Measurements from ENCODE around the gene MCFD2. TPM values are rescaled to one million over a fixed set of nuclear protein-coding genes. Genes with fewer than 3 reads are reported as not detected.

Gene MCFD2
- total and polyA plus RNA-seq, 4 experiments from 2014 or later: 25.1 to 43.8 (median 34.2) TPM

- CTCF ChIA-PET (ENCODE audit: partially characterized antibody): interaction anchor here (1.1 to 4.5 kb wide), 4 partner anchors 12 to 850 kb away, joined by 3 to 43 read pairs (median 4); no protein-coding TSS in a partner anchor
- no peaks in the 10 kb centered on the region for H3K27me3 Mint-ChIP-seq
- peak overlapping the region; percentile 43 to 95 (median 81) for H3K27ac Mint-ChIP-seq
- Histone ChIP-seq H3K4me1 (ENCODE audit: insufficient read depth, low read length) (peaks cover 50% of the 10 kb centered on the region), H3K27me3 (ENCODE audit: insufficient read depth, low read length) (no peaks in the 10 kb centered on the region), H3K36me3 (ENCODE audit: insufficient read depth, low read length) (no peaks in the 10 kb centered on the region), H3K27ac (ENCODE audit: low read depth, low read length) (no peak overlapping the region), H3K9me3 (ENCODE audit: control insufficient read depth in 1 of 2, low read length in 2 of 2) (no peaks in the 10 kb centered on the region), H3K4me3 (ENCODE audit: low read length in 2 of 2) (no peak overlapping the region)
- POLR2A ChIA-PET (ENCODE audit: partially characterized antibody): interaction anchor here (1.5 kb wide), 1 partner anchor 11 kb away, joined by 5 read pairs; no protein-coding TSS in a partner anchor
- peak overlapping the region; percentile 2 to 95 (median 88) for H3K4me3 Mint-ChIP-seq
- no peaks in the 10 kb centered on the region for H3K9me3 Mint-ChIP-seq
- peak in 4 of 5 donors; percentile 28 to 50 (median 38) for DNase-seq
- intact Hi-C loops (cut with micrococcal nuclease): loop anchor here (2.0 to 10.0 kb wide), 3 partner anchors 355 to 987 kb away; partner anchors contain the start of genes FBXO11 and MSH2
- peaks cover 0 to 18% of the 10 kb centered on the region in 2 donors for H3K36me3 Mint-ChIP-seq
- H3K4me1 Mint-ChIP-seq: peaks cover 40 to 65% (median 55%) of the 10 kb centered on the region in 4 donors
Measured at GRCh38 chr2:46917628-46918027, 2.0 kb upstream of the MCFD2 start.

- CTCF ChIA-PET (ENCODE audit: partially characterized antibody): interaction anchor here (1.4 to 4.5 kb wide), 3 partner anchors 13 to 73 kb away, joined by 4 to 43 read pairs (median 4); no protein-coding TSS in a partner anchor
- Mint-ChIP-seq H3K27ac (peak overlapping the region; percentile 81 to 99 (median 95)), H3K4me3 (peak overlapping the region; percentile 88 to 98 (median 92)), H3K36me3 (peaks cover 0 to 21% of the 10 kb centered on the region in 2 donors), H3K4me1 (peaks cover 35 to 56% (median 48%) of the 10 kb centered on the region in 4 donors), H3K9me3 (no peaks in the 10 kb centered on the region), H3K27me3 (no peaks in the 10 kb centered on the region)
- Histone ChIP-seq H3K27me3 (ENCODE audit: insufficient read depth, low read length) (no peaks in the 10 kb centered on the region), H3K36me3 (ENCODE audit: insufficient read depth, low read length) (no peaks in the 10 kb centered on the region), H3K9me3 (ENCODE audit: control insufficient read depth in 1 of 2, low read length in 2 of 2) (no peaks in the 10 kb centered on the region), H3K4me3 (ENCODE audit: low read length in 2 of 2) (peak overlapping the region; percentile 70 to 85), H3K4me1 (ENCODE audit: insufficient read depth, low read length) (peaks cover 43% of the 10 kb centered on the region), H3K27ac (ENCODE audit: low read depth, low read length) (peak overlapping the region; percentile 82)
- intact Hi-C loops (cut with micrococcal nuclease): loop anchor here (1.0 to 10.0 kb wide), 3 partner anchors 21 to 989 kb away; partner anchors contain the start of genes FBXO11 and MSH2
- DNase-seq: peak; percentile 83 to 91 (median 88)
- POLR2A ChIA-PET (ENCODE audit: partially characterized antibody): interaction anchor here (0.8 to 1.5 kb wide), 6 partner anchors 9 to 612 kb away, joined by 3 to 5 read pairs (median 3); no protein-coding TSS in a partner anchor
Measured at GRCh38 chr2:46915811-46916630, 415 bp upstream of the MCFD2 start.

GRCh38 chr2:46914578-46915230, 902 bp downstream of the MCFD2 start:
- Mint-ChIP-seq H3K27me3 (no peaks in the 10 kb centered on the region), H3K4me3 (peak overlapping the region; percentile 88 to 98 (median 92)), H3K4me1 (peaks cover 37 to 58% (median 50%) of the 10 kb centered on the region in 4 donors), H3K27ac (peak overlapping the region; percentile 92 to 96 (median 93)), H3K36me3 (peaks cover 3 to 26% of the 10 kb centered on the region in 2 donors), H3K9me3 (no peaks in the 10 kb centered on the region)
- ChIA-PET CTCF (ENCODE audit: partially characterized antibody) (no interaction called here), POLR2A (ENCODE audit: partially characterized antibody) (interaction anchor here (0.6 to 1.5 kb wide), 2 partner anchors 15 to 307 kb away, joined by 3 read pairs; no protein-coding TSS in a partner anchor)
- peaks cover 43% of the 10 kb centered on the region for H3K4me1 ChIP-seq (ENCODE audit: insufficient read depth, low read length)
- peaks cover 10% of the 10 kb centered on the region for H3K36me3 ChIP-seq (ENCODE audit: insufficient read depth, low read length)
- peak overlapping the region; percentile 82 for H3K27ac ChIP-seq (ENCODE audit: low read depth, low read length)
- intact Hi-C loops (cut with micrococcal nuclease): loop anchor here (5.0 to 10.0 kb wide), 2 partner anchors 488 to 990 kb away; partner anchors contain the start of genes FBXO11 and MSH2
- no peak for DNase-seq
- no peaks in the 10 kb centered on the region for H3K27me3 ChIP-seq (ENCODE audit: insufficient read depth, low read length)
- H3K4me3 ChIP-seq (ENCODE audit: low read length in 2 of 2): peak overlapping the region; percentile 70 to 87
- no peaks in the 10 kb centered on the region for H3K9me3 ChIP-seq (ENCODE audit: control insufficient read depth in 1 of 2, low read length in 2 of 2)

- peaks cover 37 to 61% (median 53%) of the 10 kb centered on the region in 4 donors for H3K4me1 Mint-ChIP-seq
- no peak for DNase-seq
- Histone ChIP-seq H3K27ac (ENCODE audit: low read depth, low read length) (no peak overlapping the region), H3K4me1 (ENCODE audit: insufficient read depth, low read length) (peaks cover 42% of the 10 kb centered on the region), H3K27me3 (ENCODE audit: insufficient read depth, low read length) (no peaks in the 10 kb centered on the region), H3K36me3 (ENCODE audit: insufficient read depth, low read length) (peaks cover 17% of the 10 kb centered on the region), H3K9me3 (ENCODE audit: control insufficient read depth in 1 of 2, low read length in 2 of 2) (no peaks in the 10 kb centered on the region), H3K4me3 (ENCODE audit: low read length in 2 of 2) (no peak overlapping the region)
- no peaks in the 10 kb centered on the region for H3K27me3 Mint-ChIP-seq
- intact Hi-C loops (cut with micrococcal nuclease): loop anchor here (10.0 kb wide), 1 partner anchor 991 kb away; the partner anchor contains the start of gene FBXO11
- POLR2A ChIA-PET (ENCODE audit: partially characterized antibody): interaction anchor here (1.5 kb wide), 1 partner anchor 14 kb away, joined by 3 read pairs; no protein-coding TSS in a partner anchor
- peaks cover 0 to 2% (median 0%) of the 10 kb centered on the region in 8 donors for H3K9me3 Mint-ChIP-seq
- H3K27ac Mint-ChIP-seq: peak overlapping the region in 4 of 7 donors; percentile 53 to 95 (median 78)
- CTCF ChIA-PET (ENCODE audit: partially characterized antibody): no interaction called here
- H3K36me3 Mint-ChIP-seq: peaks cover 12 to 35% of the 10 kb centered on the region in 2 donors
- H3K4me3 Mint-ChIP-seq: peak overlapping the region; percentile 35 to 95 (median 90)
Measured at GRCh38 chr2:46913471-46914381, 1.9 kb downstream of the MCFD2 start.

DNA sequence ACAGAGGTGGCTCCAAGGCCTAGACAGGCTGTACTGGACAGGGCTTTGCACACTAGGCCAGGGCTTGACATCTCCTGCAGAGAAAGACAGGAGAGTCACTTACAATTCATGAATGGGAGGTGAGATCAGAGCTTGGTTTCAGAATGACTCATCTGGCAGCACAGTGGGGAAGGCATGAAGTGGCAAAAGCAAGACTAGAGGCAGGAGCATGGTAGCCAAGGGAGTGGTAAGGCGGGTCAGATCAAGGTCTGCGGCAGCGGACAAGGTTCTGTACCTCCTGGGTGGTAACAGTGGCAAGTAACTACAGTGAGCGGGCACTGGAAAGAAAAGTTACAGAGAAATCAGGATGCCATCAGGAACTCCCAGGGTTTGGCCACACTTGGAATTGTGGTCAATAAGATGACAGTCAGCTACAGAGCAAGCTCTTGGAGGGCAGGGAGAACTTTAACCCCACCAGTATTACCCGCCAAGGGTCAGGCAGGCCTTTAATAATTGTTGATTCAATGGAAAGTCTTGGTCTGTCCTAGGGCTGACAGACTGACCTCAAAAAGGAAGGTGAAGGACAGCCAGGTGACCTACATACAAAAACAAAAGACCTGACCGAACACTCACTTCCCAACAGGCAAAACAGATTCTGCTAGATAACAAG, 5.7 kb downstream of the MCFD2 start:
- Mint-ChIP-seq H3K27me3 (no peaks in the 10 kb centered on the region), H3K9me3 (peaks cover 0 to 2% (median 0%) of the 10 kb centered on the region in 8 donors), H3K36me3 (peaks cover 37 to 59% of the 10 kb centered on the region in 2 donors), H3K27ac (peak overlapping the region in 2 of 7 donors; percentile 32 to 67), H3K4me3 (peak overlapping the region in 1 of 8 donors; percentile 22), H3K4me1 (peaks cover 21 to 33% (median 28%) of the 10 kb centered on the region in 4 donors)
- intact Hi-C loops (cut with micrococcal nuclease): loop anchor here (10.0 kb wide), 1 partner anchor 995 kb away; the partner anchor contains the start of gene FBXO11
- POLR2A ChIA-PET (ENCODE audit: partially characterized antibody): interaction anchor here (1.0 kb wide), 1 partner anchor 873 kb away, joined by 3 read pairs; the partner anchor contains the start of gene MSH6
- DNase-seq: no peak
- Histone ChIP-seq H3K4me1 (ENCODE audit: insufficient read depth, low read length) (peaks cover 13% of the 10 kb centered on the region), H3K36me3 (ENCODE audit: insufficient read depth, low read length) (peaks cover 38% of the 10 kb centered on the region), H3K9me3 (ENCODE audit: control insufficient read depth in 1 of 2, low read length in 2 of 2) (no peaks in the 10 kb centered on the region), H3K27ac (ENCODE audit: low read depth, low read length) (no peak overlapping the region), H3K4me3 (ENCODE audit: low read length in 2 of 2) (no peak overlapping the region), H3K27me3 (ENCODE audit: insufficient read depth, low read length) (no peaks in the 10 kb centered on the region)
- CTCF ChIA-PET (ENCODE audit: partially characterized antibody): interaction anchor here (0.8 to 1.2 kb wide), 2 partner anchors 9 to 26 kb away, joined by 3 read pairs; no protein-coding TSS in a partner anchor

Data from CD4-positive, alpha-beta memory T cell (primary cell).